HL-60 (cell line): Measurements from ENCODE around the gene NADK.

ENCODE experiments used
- DNase-seq, 2 experiments: peaks; one replicate each; pipeline ENCODE4 v3.0.0-alpha.2; 2010 to 2020; ENCODE audit warnings: low read depth in 1 of 2, low spot score in 1 of 2
- H3K27ac ChIP-seq: fragments of 250-450 bp; sonication (Bioruptor Pico); replicated peaks from 2 replicates; pipeline ENCODE4 v1.5.1; 2020; ENCODE audit warnings: mild to moderate bottlenecking, moderate library complexity
- H3K27me3 ChIP-seq: fragments of 250-450 bp; sonication (Bioruptor Pico); 2 replicates; pipeline ENCODE4 v1.5.1; 2021; ENCODE audit warnings: mild to moderate bottlenecking, moderate library complexity; ENCODE audit not compliant: insufficient read depth, poor library complexity, severe bottlenecking
- H3K4me3 ChIP-seq: replicated peaks from 2 replicates; pipeline ENCODE4 v1.5.1; 2011; ENCODE audit warnings: mild to moderate bottlenecking, control low read depth, low read length; ENCODE audit not compliant: insufficient read depth
- GABPA ChIP-seq: IDR thresholded peaks from 2 replicates; pipeline ENCODE4 v1.6.1; 2012; ENCODE audit warnings: low read depth
- POLR2AphosphoS5 ChIP-seq: IDR thresholded peaks from 2 replicates; pipeline ENCODE4 v1.6.1; 2012; ENCODE audit warnings: low read depth
- SPI1 ChIP-seq: IDR thresholded peaks from 2 replicates; pipeline ENCODE4 v1.6.1; 2012; ENCODE audit warnings: low read depth, mild to moderate bottlenecking, borderline replicate concordance
- TF ChIP-seq, protein P1 (sequence below): IDR thresholded peaks from 2 replicates; pipeline ENCODE4 v1.6.1; 2012; ENCODE audit warnings: low read depth; ENCODE audit not compliant: insufficient replicate concordance
- TF ChIP-seq, protein P2 (sequence below): IDR thresholded peaks from one replicate; pipeline ENCODE4 v1.5.1; 2011; ENCODE audit warnings: low read length, control low read depth, inconsistent platforms; ENCODE audit not compliant: insufficient read depth

NADK gene

DNA sequence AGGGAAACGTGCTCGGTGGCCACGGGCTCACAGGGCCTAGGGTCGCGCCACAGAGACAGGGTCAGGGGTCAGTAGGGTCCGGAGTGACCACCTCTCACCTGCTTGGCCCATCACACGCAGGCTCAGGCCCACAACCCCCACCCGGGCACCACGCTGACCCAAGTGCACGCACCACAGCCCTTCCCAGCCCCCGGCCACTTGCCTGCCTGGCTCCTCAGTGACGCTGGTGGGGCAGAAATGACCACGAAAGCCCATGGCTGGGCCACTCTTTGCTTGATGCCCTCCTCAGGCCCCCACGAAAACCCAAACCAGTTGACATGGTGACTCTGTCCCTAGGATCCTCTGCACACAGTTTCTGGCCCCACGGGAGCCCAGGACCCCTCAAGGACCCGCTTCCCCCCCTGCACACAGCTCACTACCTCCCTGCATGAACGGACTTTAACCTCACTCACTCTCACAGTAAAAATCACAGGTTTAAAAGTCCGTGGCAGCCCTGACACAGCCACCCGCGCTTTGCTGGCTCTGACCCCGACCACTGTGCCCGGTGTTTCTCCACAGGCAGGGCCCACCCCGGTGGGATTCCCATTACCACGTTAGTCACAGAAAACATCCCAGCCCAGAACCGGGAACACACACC lies 20.7 kb downstream of the NADK start:
- H3K4me3 ChIP-seq, result no peak overlapping the region
- TF ChIP-seq, protein P1, sequence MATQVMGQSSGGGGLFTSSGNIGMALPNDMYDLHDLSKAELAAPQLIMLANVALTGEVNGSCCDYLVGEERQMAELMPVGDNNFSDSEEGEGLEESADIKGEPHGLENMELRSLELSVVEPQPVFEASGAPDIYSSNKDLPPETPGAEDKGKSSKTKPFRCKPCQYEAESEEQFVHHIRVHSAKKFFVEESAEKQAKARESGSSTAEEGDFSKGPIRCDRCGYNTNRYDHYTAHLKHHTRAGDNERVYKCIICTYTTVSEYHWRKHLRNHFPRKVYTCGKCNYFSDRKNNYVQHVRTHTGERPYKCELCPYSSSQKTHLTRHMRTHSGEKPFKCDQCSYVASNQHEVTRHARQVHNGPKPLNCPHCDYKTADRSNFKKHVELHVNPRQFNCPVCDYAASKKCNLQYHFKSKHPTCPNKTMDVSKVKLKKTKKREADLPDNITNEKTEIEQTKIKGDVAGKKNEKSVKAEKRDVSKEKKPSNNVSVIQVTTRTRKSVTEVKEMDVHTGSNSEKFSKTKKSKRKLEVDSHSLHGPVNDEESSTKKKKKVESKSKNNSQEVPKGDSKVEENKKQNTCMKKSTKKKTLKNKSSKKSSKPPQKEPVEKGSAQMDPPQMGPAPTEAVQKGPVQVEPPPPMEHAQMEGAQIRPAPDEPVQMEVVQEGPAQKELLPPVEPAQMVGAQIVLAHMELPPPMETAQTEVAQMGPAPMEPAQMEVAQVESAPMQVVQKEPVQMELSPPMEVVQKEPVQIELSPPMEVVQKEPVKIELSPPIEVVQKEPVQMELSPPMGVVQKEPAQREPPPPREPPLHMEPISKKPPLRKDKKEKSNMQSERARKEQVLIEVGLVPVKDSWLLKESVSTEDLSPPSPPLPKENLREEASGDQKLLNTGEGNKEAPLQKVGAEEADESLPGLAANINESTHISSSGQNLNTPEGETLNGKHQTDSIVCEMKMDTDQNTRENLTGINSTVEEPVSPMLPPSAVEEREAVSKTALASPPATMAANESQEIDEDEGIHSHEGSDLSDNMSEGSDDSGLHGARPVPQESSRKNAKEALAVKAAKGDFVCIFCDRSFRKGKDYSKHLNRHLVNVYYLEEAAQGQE, result no peak
- TF ChIP-seq POLR2AphosphoS5 (no peak), SPI1 (no peak), GABPA (no peak)
- TF ChIP-seq, protein P2, sequence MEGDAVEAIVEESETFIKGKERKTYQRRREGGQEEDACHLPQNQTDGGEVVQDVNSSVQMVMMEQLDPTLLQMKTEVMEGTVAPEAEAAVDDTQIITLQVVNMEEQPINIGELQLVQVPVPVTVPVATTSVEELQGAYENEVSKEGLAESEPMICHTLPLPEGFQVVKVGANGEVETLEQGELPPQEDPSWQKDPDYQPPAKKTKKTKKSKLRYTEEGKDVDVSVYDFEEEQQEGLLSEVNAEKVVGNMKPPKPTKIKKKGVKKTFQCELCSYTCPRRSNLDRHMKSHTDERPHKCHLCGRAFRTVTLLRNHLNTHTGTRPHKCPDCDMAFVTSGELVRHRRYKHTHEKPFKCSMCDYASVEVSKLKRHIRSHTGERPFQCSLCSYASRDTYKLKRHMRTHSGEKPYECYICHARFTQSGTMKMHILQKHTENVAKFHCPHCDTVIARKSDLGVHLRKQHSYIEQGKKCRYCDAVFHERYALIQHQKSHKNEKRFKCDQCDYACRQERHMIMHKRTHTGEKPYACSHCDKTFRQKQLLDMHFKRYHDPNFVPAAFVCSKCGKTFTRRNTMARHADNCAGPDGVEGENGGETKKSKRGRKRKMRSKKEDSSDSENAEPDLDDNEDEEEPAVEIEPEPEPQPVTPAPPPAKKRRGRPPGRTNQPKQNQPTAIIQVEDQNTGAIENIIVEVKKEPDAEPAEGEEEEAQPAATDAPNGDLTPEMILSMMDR, result no peak
- H3K27ac ChIP-seq, result no peak overlapping the region
- no peak for DNase-seq
- H3K27me3 ChIP-seq, result no peaks in the 10 kb centered on the region

DNA sequence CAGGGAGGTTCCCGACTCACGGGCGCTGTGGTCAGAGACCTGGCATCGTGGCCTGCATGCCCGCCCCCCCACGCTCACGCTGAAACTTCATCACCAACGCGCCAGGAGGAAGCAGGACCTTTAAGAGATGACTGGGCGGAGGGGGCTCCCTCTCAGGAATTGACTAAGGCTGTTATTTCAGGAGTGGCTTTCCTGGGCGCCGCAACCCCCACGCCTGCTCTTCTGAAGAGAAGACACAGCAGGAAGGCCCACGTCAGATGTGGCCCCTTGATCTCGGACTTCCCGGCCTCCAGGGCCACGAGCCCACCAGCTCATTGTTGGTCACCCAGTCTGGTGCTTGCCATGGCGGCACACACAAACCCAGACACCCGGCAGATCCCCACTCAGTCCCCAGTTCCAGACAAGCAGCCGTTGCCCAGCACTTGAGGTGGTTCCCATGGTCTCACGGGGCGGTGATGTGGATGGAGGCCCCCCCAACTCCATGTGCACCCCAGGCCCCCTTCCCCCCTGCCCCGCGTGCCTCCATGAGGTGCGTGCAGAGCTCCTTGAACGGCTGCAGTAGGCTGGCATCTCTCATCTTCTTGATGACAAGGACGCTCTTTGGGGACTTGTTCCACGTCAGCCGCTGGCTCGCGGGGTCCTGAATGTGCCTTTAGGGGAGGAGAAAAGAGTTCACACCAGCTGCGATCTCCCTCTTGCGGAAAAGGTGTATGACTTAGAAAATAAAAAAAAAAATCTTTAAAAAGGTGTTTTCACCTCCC lies 21.4 kb downstream of the NADK start:
- DNase-seq, result no peak
- no peaks in the 10 kb centered on the region for H3K27me3 ChIP-seq
- TF ChIP-seq, protein P2, result no peak
- TF ChIP-seq, protein P1, result no peak
- no peak for TF ChIP-seq POLR2AphosphoS5
- no peak for TF ChIP-seq GABPA
- no peak for TF ChIP-seq SPI1
- H3K27ac ChIP-seq, result no peak overlapping the region
- no peak overlapping the region for H3K4me3 ChIP-seq

DNA sequence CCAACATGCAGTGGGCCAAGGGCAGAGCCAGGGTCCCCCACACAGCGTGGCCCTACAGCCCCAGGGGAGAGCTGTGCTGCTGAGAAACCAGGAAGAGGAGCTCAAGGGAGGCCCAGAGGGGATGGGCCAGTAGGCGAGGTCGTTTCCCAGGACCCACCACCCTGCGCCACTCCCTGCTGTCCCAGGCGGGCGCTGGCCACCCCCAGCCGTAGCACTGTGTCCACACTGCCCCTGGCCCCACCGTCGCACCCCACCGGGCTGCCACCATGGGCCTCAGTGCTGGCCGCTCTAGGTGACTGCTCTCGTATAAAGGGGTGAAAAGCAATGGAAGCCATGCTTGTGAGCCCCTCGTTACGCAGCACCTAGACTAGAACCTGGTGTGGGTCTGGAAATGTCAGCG lies 22.4 kb downstream of the NADK start:
- Histone ChIP-seq H3K4me3 (no peak overlapping the region), H3K27me3 (no peaks in the 10 kb centered on the region), H3K27ac (no peak overlapping the region)
- TF ChIP-seq SPI1 (no peak), GABPA (no peak), POLR2AphosphoS5 (no peak)
- TF ChIP-seq, protein P1, result no peak
- TF ChIP-seq, protein P2, result no peak
- DNase-seq, result no peak
